Panc1 (cell line): ENCODE results near the gene ZSCAN10.

ENCODE experiments used
- SIN3A ChIP-seq: IDR thresholded peaks from 2 replicates; pipeline ENCODE4 v1.6.1; 2012; ENCODE audit warnings: low read depth, mild to moderate bottlenecking, low read length, moderate library complexity, borderline replicate concordance; ENCODE audit not compliant: insufficient read depth
- TF ChIP-seq, protein P1 (sequence below): fragments of 450-650 bp; IDR thresholded peaks from 2 replicates; pipeline ENCODE4 v1.5.1; 2017; ENCODE audit warnings: mild to moderate bottlenecking
- TF ChIP-seq, protein P2 (sequence below), 2 experiments: IDR thresholded peaks; 2 replicates each; pipeline ENCODE4 v1.6.1; 2011 to 2012; ENCODE audit warnings: low read depth in 2 of 2, control low read depth in 1 of 2, low read length in 1 of 2, mild to moderate bottlenecking in 1 of 2, moderate library complexity in 1 of 2; ENCODE audit not compliant: insufficient read depth in 1 of 2

DNA sequence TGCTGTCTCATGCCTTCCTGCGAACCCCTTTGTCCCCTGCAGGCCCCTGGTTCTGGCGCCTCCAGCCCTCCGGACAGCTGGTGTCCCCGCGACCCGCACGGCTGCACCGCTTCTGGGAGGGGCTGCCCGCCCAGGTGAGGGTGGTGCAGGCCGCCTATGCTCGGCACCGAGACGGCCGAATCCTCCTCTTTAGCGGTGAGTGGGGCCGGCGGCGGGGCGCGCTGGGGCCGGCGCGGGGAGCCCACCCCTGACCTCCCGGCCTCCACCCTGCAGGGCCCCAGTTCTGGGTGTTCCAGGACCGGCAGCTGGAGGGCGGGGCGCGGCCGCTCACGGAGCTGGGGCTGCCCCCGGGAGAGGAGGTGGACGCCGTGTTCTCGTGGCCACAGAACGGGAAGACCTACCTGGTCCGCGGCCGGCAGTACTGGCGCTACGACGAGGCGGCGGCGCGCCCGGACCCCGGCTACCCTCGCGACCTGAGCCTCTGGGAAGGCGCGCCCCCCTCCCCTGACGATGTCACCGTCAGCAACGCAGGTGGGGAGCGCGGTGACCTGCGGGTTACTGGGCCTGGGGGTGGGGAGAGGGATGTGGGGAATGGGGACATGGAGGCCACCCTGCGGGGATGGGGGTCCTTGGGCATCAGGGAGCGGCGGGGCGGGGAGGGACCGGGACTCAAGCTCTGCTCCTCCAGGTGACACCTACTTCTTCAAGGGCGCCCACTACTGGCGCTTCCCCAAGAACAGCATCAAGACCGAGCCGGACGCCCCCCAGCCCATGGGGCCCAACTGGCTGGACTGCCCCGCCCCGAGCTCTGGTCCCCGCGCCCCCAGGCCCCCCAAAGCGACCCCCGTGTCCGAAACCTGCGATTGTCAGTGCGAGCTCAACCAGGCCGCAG lies 40.7 kb downstream of the ZSCAN10 start:
- TF ChIP-seq, protein P1, sequence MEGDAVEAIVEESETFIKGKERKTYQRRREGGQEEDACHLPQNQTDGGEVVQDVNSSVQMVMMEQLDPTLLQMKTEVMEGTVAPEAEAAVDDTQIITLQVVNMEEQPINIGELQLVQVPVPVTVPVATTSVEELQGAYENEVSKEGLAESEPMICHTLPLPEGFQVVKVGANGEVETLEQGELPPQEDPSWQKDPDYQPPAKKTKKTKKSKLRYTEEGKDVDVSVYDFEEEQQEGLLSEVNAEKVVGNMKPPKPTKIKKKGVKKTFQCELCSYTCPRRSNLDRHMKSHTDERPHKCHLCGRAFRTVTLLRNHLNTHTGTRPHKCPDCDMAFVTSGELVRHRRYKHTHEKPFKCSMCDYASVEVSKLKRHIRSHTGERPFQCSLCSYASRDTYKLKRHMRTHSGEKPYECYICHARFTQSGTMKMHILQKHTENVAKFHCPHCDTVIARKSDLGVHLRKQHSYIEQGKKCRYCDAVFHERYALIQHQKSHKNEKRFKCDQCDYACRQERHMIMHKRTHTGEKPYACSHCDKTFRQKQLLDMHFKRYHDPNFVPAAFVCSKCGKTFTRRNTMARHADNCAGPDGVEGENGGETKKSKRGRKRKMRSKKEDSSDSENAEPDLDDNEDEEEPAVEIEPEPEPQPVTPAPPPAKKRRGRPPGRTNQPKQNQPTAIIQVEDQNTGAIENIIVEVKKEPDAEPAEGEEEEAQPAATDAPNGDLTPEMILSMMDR = no peak
- no peak for TF ChIP-seq SIN3A
- TF ChIP-seq, protein P2, sequence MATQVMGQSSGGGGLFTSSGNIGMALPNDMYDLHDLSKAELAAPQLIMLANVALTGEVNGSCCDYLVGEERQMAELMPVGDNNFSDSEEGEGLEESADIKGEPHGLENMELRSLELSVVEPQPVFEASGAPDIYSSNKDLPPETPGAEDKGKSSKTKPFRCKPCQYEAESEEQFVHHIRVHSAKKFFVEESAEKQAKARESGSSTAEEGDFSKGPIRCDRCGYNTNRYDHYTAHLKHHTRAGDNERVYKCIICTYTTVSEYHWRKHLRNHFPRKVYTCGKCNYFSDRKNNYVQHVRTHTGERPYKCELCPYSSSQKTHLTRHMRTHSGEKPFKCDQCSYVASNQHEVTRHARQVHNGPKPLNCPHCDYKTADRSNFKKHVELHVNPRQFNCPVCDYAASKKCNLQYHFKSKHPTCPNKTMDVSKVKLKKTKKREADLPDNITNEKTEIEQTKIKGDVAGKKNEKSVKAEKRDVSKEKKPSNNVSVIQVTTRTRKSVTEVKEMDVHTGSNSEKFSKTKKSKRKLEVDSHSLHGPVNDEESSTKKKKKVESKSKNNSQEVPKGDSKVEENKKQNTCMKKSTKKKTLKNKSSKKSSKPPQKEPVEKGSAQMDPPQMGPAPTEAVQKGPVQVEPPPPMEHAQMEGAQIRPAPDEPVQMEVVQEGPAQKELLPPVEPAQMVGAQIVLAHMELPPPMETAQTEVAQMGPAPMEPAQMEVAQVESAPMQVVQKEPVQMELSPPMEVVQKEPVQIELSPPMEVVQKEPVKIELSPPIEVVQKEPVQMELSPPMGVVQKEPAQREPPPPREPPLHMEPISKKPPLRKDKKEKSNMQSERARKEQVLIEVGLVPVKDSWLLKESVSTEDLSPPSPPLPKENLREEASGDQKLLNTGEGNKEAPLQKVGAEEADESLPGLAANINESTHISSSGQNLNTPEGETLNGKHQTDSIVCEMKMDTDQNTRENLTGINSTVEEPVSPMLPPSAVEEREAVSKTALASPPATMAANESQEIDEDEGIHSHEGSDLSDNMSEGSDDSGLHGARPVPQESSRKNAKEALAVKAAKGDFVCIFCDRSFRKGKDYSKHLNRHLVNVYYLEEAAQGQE (IDR thresholded peaks at IDR 0.05; ENCODE audit: insufficient read depth in 1 of 2, low read depth in 2 of 2, low read length in 1 of 2) = no peak
